Neuronal stem cell (in vitro differentiated cells): ENCODE data around the gene YRDC.

Experiments
- DNase-seq: peaks from one replicate; pipeline ENCODE4 v3.0.0-alpha.2; 2013; ENCODE audit warnings: low spot score
- H2AFZ ChIP-seq: one replicate; pipeline ENCODE4 v1.6.1; 2013; ENCODE audit warnings: mild to moderate bottlenecking, low read length, inconsistent platforms
- H2AK5ac ChIP-seq: 2 replicates; pipeline ENCODE4 v1.6.1; 2013; ENCODE audit warnings: low read depth, mild to moderate bottlenecking, inconsistent platforms, low read length, moderate library complexity, mixed read lengths
- H2BK120ac ChIP-seq: 2 replicates; pipeline ENCODE4 v1.6.1; 2013; ENCODE audit warnings: low read depth, mild to moderate bottlenecking, inconsistent platforms, low read length, moderate library complexity, mixed read lengths
- H2BK12ac ChIP-seq: one replicate; pipeline ENCODE4 v1.6.1; 2013; ENCODE audit warnings: low read length, inconsistent platforms
- H2BK15ac ChIP-seq: 2 replicates; pipeline ENCODE4 v1.6.1; 2013; ENCODE audit warnings: mild to moderate bottlenecking, low read length, inconsistent platforms, mixed read lengths
- H2BK5ac ChIP-seq: one replicate; pipeline ENCODE4 v1.6.1; 2013; ENCODE audit warnings: inconsistent platforms, mild to moderate bottlenecking, low read length, moderate library complexity
- H3K14ac ChIP-seq: one replicate; pipeline ENCODE4 v1.6.1; 2013; ENCODE audit warnings: low read length, inconsistent platforms
- H3K18ac ChIP-seq: 2 replicates; pipeline ENCODE4 v1.6.1; 2013; ENCODE audit warnings: low read length, inconsistent platforms
- H3K23ac ChIP-seq: 2 replicates; pipeline ENCODE4 v1.6.1; 2013; ENCODE audit warnings: low read depth, mild to moderate bottlenecking, mixed read lengths, low read length, inconsistent platforms; ENCODE audit not compliant: poor library complexity
- H3K27ac ChIP-seq: replicated peaks from 3 replicates; pipeline ENCODE4 v1.5.1; 2013; ENCODE audit warnings: low read length, inconsistent platforms
- H3K27me3 ChIP-seq, 3 experiments: 2 replicates each; pipeline ENCODE4 v1.6.1; 2013; ENCODE audit warnings: low read length in 3 of 3, mild to moderate bottlenecking in 2 of 3, inconsistent platforms in 1 of 3, low read depth in 1 of 3, mixed read lengths in 1 of 3, moderate library complexity in 1 of 3; ENCODE audit not compliant: control insufficient read depth in 3 of 3, insufficient read depth in 3 of 3
- H3K36me3 ChIP-seq, 2 donors: replicated peaks in 1 of 2; 2 replicates each; pipeline ENCODE4 v1.6.1; 2013; ENCODE audit warnings: low read length in 2 of 2; ENCODE audit not compliant: control insufficient read depth in 2 of 2, insufficient read depth in 2 of 2
- H3K4ac ChIP-seq: 2 replicates; pipeline ENCODE4 v1.6.1; 2013; ENCODE audit warnings: inconsistent platforms, mild to moderate bottlenecking, low read length, moderate library complexity
- H3K4me1 ChIP-seq, 2 donors: 1 replicate in 1 of 2; 2 replicates in 1 of 2; pipeline ENCODE4 v1.6.1; 2013; ENCODE audit warnings: low read length in 2 of 2, low read depth in 1 of 2; ENCODE audit not compliant: control insufficient read depth in 2 of 2, insufficient read depth in 1 of 2
- H3K4me2 ChIP-seq: one replicate; pipeline ENCODE4 v1.6.1; 2013; ENCODE audit warnings: mild to moderate bottlenecking, low read length, inconsistent platforms; ENCODE audit not compliant: insufficient read depth, poor library complexity, severe bottlenecking
- H3K4me3 ChIP-seq, 2 donors: 2 replicates each; pipeline ENCODE4 v1.5.1; 2013; ENCODE audit warnings: low read length in 2 of 2, mild to moderate bottlenecking in 2 of 2, inconsistent platforms in 1 of 2, moderate library complexity in 1 of 2
- H3K79me1 ChIP-seq: one replicate; pipeline ENCODE4 v1.6.1; 2013; ENCODE audit warnings: low read depth, mild to moderate bottlenecking, inconsistent platforms, low read length, moderate library complexity
- H3K9ac ChIP-seq: one replicate; pipeline ENCODE4 v1.6.1; 2013; ENCODE audit warnings: mild to moderate bottlenecking, low read depth, low read length, inconsistent platforms; ENCODE audit not compliant: poor library complexity
- H3K9me3 ChIP-seq, 2 donors: replicated peaks in 1 of 2; 2 replicates each; pipeline versions ENCODE3 to v1.6.1; 2013; ENCODE audit warnings: low read length in 2 of 2, mild to moderate bottlenecking in 2 of 2, inconsistent platforms in 1 of 2, low read depth in 1 of 2, mixed read lengths in 1 of 2, moderate library complexity in 1 of 2; ENCODE audit not compliant: control insufficient read depth in 2 of 2, insufficient read depth in 1 of 2
- H4K8ac ChIP-seq: one replicate; pipeline ENCODE4 v1.6.1; 2013; ENCODE audit warnings: low read depth, mild to moderate bottlenecking, inconsistent platforms, low read length, moderate library complexity
- H4K91ac ChIP-seq: one replicate; pipeline ENCODE4 v1.6.1; 2013; ENCODE audit warnings: low read length, low read depth, mild to moderate bottlenecking, inconsistent platforms; ENCODE audit not compliant: poor library complexity
- WGBS, 2 donors: extraction: QIAGEN DNeasy Blood & Tissue Kit; methylation state at CpG; one replicate each; pipeline ENCODE4 v1.1.7; 2013; ENCODE audit warnings: missing lambda C conversion rate in 2 of 2, mixed read lengths in 1 of 2; ENCODE audit not compliant: insufficient read length in 2 of 2, insufficient replicate concordance in 1 of 2; ENCODE audit errors: extremely low coverage in 2 of 2; 5-methylcytosine and 5-hydroxymethylcytosine counted together

Gene YRDC

DNA sequence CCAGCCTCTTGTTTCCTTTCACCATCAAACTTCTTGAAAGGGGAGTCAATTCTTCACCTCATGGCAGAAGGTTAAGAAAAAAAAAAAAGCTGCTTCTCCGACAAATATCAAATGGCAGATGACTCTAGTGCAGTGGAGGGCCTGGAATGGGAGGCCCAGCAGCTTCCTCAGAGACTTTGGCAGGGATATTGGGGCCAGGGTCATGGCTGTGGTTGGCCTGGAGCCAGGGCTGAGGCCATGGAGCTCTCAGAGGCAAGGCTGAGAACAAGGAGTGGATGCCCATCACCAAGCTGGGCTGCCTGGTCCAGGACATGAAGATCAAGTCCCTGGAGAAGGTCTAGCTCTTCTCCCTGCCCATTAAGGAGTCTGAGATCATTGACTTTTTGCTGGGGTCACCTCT lies 32.7 kb upstream of the YRDC start:
- Histone ChIP-seq H2BK120ac (no peak overlapping the region), H2AFZ (no peak overlapping the region), H2BK12ac (no peak overlapping the region), H2AK5ac (no peak overlapping the region), H3K18ac (no peak overlapping the region), H3K4me1 (no peaks in the 10 kb centered on the region), H3K4ac (no peak overlapping the region), H3K36me3 (peaks cover 13 to 54% of the 10 kb centered on the region in 2 donors), H3K23ac (peak overlapping the region; percentile 47), H3K9me3 (no peaks in the 10 kb centered on the region), H3K79me1 (peaks cover 3% of the 10 kb centered on the region), H4K91ac (no peak overlapping the region), H3K4me2 (no peak overlapping the region), H3K9ac (no peak overlapping the region), H3K4me3 (no peak overlapping the region), H2BK15ac (no peak overlapping the region), H4K8ac (peak overlapping the region; percentile 87), H3K27me3 (no peaks in the 10 kb centered on the region), H3K14ac (no peak overlapping the region), H3K27ac (no peak overlapping the region), H2BK5ac (no peak overlapping the region)
- DNase-seq = no peak
- WGBS, 2 donors = no CpG with 5 or more reads among the region's 1 CpG

DNA sequence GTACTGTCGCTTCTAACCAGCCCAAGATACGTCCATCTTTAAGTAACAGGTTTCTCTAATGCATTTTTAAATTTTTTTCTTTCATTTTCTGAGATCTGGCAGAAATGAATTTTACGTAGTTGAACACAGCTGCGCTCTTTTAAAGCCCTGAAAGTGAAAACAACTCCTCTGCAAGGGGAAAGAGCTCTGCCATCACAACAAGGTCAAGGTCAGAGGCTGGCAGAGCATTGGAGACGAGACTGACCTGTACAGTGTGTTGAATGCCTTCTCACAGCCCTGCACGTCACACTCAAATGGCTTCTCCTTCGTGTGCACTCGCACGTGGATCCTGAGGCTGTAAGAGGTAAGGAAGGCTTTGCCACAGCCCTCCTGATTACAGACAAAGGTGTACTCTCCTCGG lies 31.7 kb upstream of the YRDC start:
- no peaks in the 10 kb centered on the region for H3K9me3 ChIP-seq
- H2AFZ ChIP-seq = no peak overlapping the region
- H3K27ac ChIP-seq = no peak overlapping the region
- no peak overlapping the region for H3K9ac ChIP-seq
- no peaks in the 10 kb centered on the region for H3K4me1 ChIP-seq
- no peak overlapping the region for H4K91ac ChIP-seq
- H3K14ac ChIP-seq = no peak overlapping the region
- peak overlapping the region in 1 of 2 donors; percentile 53 for H3K4me3 ChIP-seq
- DNase-seq = no peak
- no peaks in the 10 kb centered on the region for H3K27me3 ChIP-seq
- no peak overlapping the region for H4K8ac ChIP-seq
- no peak overlapping the region for H2BK12ac ChIP-seq
- no peak overlapping the region for H2BK5ac ChIP-seq
- no CpG with 5 or more reads among the region's 10 CpGs for WGBS, 2 donors
- no peak overlapping the region for H2AK5ac ChIP-seq
- no peak overlapping the region for H3K4ac ChIP-seq
- no peak overlapping the region for H2BK15ac ChIP-seq
- H3K4me2 ChIP-seq = no peak overlapping the region
- no peak overlapping the region for H3K23ac ChIP-seq
- no peak overlapping the region for H2BK120ac ChIP-seq
- no peak overlapping the region for H3K18ac ChIP-seq
- H3K79me1 ChIP-seq = peaks cover 3% of the 10 kb centered on the region
- peaks cover 15 to 64% of the 10 kb centered on the region in 2 donors for H3K36me3 ChIP-seq

DNA sequence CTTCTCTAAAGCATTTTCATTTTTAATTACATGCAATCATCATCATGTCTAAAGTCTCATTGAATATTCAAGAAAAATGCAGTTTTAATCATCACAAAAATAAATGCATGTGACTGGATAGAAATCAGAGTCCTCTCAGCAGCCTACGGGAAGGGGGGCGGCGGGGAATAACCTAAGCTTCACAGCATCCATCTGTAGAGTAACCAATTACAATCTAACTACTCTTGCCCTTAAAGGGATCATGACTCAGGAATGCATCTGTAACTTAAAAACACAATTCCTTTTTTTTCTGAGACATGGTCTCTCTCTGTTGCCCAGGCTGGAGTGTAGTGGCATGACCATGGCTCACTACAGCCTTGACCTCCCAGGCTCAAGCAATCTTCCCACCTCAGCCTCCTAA lies 28.8 kb upstream of the YRDC start:
- Histone ChIP-seq H3K4me3 (no peak overlapping the region), H2AFZ (no peak overlapping the region), H2BK120ac (no peak overlapping the region), H3K27ac (no peak overlapping the region), H3K27me3 (no peaks in the 10 kb centered on the region), H2BK15ac (no peak overlapping the region), H4K91ac (no peak overlapping the region), H2BK5ac (no peak overlapping the region), H3K18ac (no peak overlapping the region), H3K14ac (no peak overlapping the region), H3K4me1 (no peaks in the 10 kb centered on the region), H3K4ac (no peak overlapping the region), H3K9me3 (no peaks in the 10 kb centered on the region), H2AK5ac (no peak overlapping the region), H3K36me3 (peaks cover 25 to 91% of the 10 kb centered on the region in 2 donors), H3K4me2 (no peak overlapping the region), H4K8ac (no peak overlapping the region), H3K23ac (no peak overlapping the region), H3K9ac (no peak overlapping the region), H2BK12ac (no peak overlapping the region), H3K79me1 (peaks cover 3% of the 10 kb centered on the region)
- no peak for DNase-seq
- WGBS, 2 donors = no CpG with 5 or more reads among the region's 3 CpGs

- H2BK5ac ChIP-seq = no peak overlapping the region
- H3K27me3 ChIP-seq = no peaks in the 10 kb centered on the region
- DNase-seq = no peak
- WGBS, 2 donors = no CpG with 5 or more reads among the region's 2 CpGs
- H3K9me3 ChIP-seq = no peaks in the 10 kb centered on the region
- no peaks in the 10 kb centered on the region for H3K4me1 ChIP-seq
- H2AK5ac ChIP-seq = no peak overlapping the region
- H3K23ac ChIP-seq = no peak overlapping the region
- H3K4ac ChIP-seq = no peak overlapping the region
- H2BK120ac ChIP-seq = no peak overlapping the region
- no peak overlapping the region for H3K27ac ChIP-seq
- no peak overlapping the region for H3K4me2 ChIP-seq
- no peak overlapping the region for H4K91ac ChIP-seq
- H3K18ac ChIP-seq = no peak overlapping the region
- no peak overlapping the region for H2AFZ ChIP-seq
- no peak overlapping the region for H3K14ac ChIP-seq
- no peak overlapping the region for H3K4me3 ChIP-seq
- H4K8ac ChIP-seq = no peak overlapping the region
- H3K36me3 ChIP-seq = peaks cover 16 to 84% of the 10 kb centered on the region in 2 donors
- no peak overlapping the region for H2BK15ac ChIP-seq
- no peaks in the 10 kb centered on the region for H3K79me1 ChIP-seq
- no peak overlapping the region for H2BK12ac ChIP-seq
- no peak overlapping the region for H3K9ac ChIP-seq
Observed at GRCh38 chr1:37831809-37832208, 23.8 kb upstream of the YRDC start.
